HEK293 (cell line): Measurements from ENCODE around the gene EML6.

Source experiments
- CTCF ChIA-PET: fragments of 350-600 bp; formaldehyde crosslinking; extraction: SDS; loops from one replicate; lab custom pipeline; 2021; ENCODE audit warnings: antibody characterized with exemption; lab: Yijun Ruan, JAX
- POLR2A ChIA-PET: fragments of 300-600 bp; formaldehyde crosslinking; extraction: SDS; loops from one replicate; lab custom pipeline; 2020; ENCODE audit warnings: antibody characterized with exemption, inconsistent platforms; lab: Yijun Ruan, JAX
- H3K27ac ChIP-seq: fragments of 200-500 bp; sonication (Bioruptor generic); 2 replicates; pipeline ENCODE4 v1.5.1; 2014; ENCODE audit warnings: low read depth, low read length, control low read depth, inconsistent platforms; ENCODE audit errors: extremely low read depth
- H3K36me3 ChIP-seq, 2 experiments: fragments of 200-500 bp in 1 of 2; sonication (Bioruptor generic) in 1 of 2; 1 replicate in 1 of 2; 2 replicates in 1 of 2; pipeline ENCODE4 v1.5.1; 2014 to 2017; ENCODE audit warnings: inconsistent platforms in 2 of 2, low read length in 2 of 2; ENCODE audit not compliant: control insufficient read depth in 2 of 2, insufficient read depth in 1 of 2
- H3K4me1 ChIP-seq: fragments of 200-500 bp; sonication (Bioruptor generic); 2 replicates; pipeline ENCODE4 v1.5.1; 2014; ENCODE audit warnings: mild to moderate bottlenecking, low read length, inconsistent platforms; ENCODE audit not compliant: control insufficient read depth, insufficient read depth
- H3K4me3 ChIP-seq: 2 replicates; pipeline ENCODE4 v1.5.1; 2011; ENCODE audit warnings: low read depth, mild to moderate bottlenecking, control low read depth, low read length, moderate library complexity
- H3K9me3 ChIP-seq: fragments of 200-500 bp; sonication (Bioruptor generic); 2 replicates; pipeline ENCODE4 v1.5.1; 2014; ENCODE audit warnings: low read depth, low read length, inconsistent platforms; ENCODE audit not compliant: control insufficient read depth, insufficient read depth
- BCL6B ChIP-seq: fragments of 450-650 bp; formaldehyde crosslinking; IDR thresholded peaks from 2 replicates; pipeline ENCODE4 v1.5.1; 2017; ENCODE audit warnings: missing biosample characterization, missing genetic modification characterization
- GLI2 ChIP-seq: fragments of 450-650 bp; formaldehyde crosslinking; IDR thresholded peaks from 2 replicates; pipeline ENCODE4; 2017; ENCODE audit warnings: missing biosample characterization, missing genetic modification characterization, low read depth, borderline replicate concordance
- GLIS2 ChIP-seq: fragments of 450-650 bp; formaldehyde crosslinking; IDR thresholded peaks from 2 replicates; pipeline ENCODE4 v1.5.1; 2016; ENCODE audit warnings: missing biosample characterization, missing genetic modification characterization
- KLF10 ChIP-seq: fragments of 450-650 bp; IDR thresholded peaks from 2 replicates; pipeline ENCODE4 v1.5.1; 2018; ENCODE audit warnings: missing biosample characterization, mild to moderate bottlenecking, missing genetic modification characterization
- KLF17 ChIP-seq: fragments of 450-650 bp; formaldehyde crosslinking; IDR thresholded peaks from 2 replicates; pipeline ENCODE4 v1.5.1; 2016; ENCODE audit warnings: missing biosample characterization, missing genetic modification characterization
- KLF9 ChIP-seq: fragments of 450-650 bp; formaldehyde crosslinking; IDR thresholded peaks from 2 replicates; pipeline ENCODE4 v1.5.1; 2016; ENCODE audit warnings: missing biosample characterization, missing genetic modification characterization, low read depth
- REST ChIP-seq: fragments of 450-650 bp; formaldehyde crosslinking; IDR thresholded peaks from 2 replicates; pipeline ENCODE4 v1.5.1; 2016; ENCODE audit warnings: missing biosample characterization, missing genetic modification characterization
- ZBTB48 ChIP-seq: fragments of 450-650 bp; formaldehyde crosslinking; IDR thresholded peaks from 2 replicates; pipeline ENCODE4 v1.5.1; 2016; ENCODE audit warnings: missing biosample characterization, missing genetic modification characterization
- ZNF155 ChIP-seq: fragments of 450-650 bp; formaldehyde crosslinking; IDR thresholded peaks from 2 replicates; pipeline ENCODE4 v1.5.1; 2016; ENCODE audit warnings: missing biosample characterization, missing genetic modification characterization
- ZNF202 ChIP-seq: fragments of 450-650 bp; formaldehyde crosslinking; IDR thresholded peaks from 2 replicates; pipeline ENCODE4 v1.5.1; 2016; ENCODE audit warnings: missing biosample characterization, missing genetic modification characterization, borderline replicate concordance
- ZNF221 ChIP-seq: fragments of 450-650 bp; formaldehyde crosslinking; IDR thresholded peaks from 2 replicates; pipeline ENCODE4 v1.5.1; 2017; ENCODE audit warnings: missing biosample characterization, missing genetic modification characterization, borderline replicate concordance
- ZNF23 ChIP-seq: fragments of 450-650 bp; formaldehyde crosslinking; IDR thresholded peaks from 2 replicates; pipeline ENCODE4 v1.5.1; 2016; ENCODE audit warnings: missing biosample characterization, missing genetic modification characterization, borderline replicate concordance
- ZNF280C ChIP-seq: fragments of 450-650 bp; formaldehyde crosslinking; IDR thresholded peaks from 2 replicates; pipeline ENCODE4 v1.5.1; 2016; ENCODE audit warnings: missing biosample characterization, missing genetic modification characterization
- ZNF280D ChIP-seq: fragments of 450-650 bp; formaldehyde crosslinking; IDR thresholded peaks from 2 replicates; pipeline ENCODE4 v1.5.1; 2016; ENCODE audit warnings: missing biosample characterization, missing genetic modification characterization
- ZNF518A ChIP-seq: fragments of 450-650 bp; formaldehyde crosslinking; conservative IDR thresholded peaks from 2 replicates; pipeline ENCODE4 v1.5.1; 2016; ENCODE audit warnings: low read depth, missing biosample characterization, missing genetic modification characterization
- ZNF530 ChIP-seq: fragments of 450-650 bp; formaldehyde crosslinking; IDR thresholded peaks from 2 replicates; pipeline ENCODE4 v1.5.1; 2016; ENCODE audit warnings: low read depth, missing biosample characterization, missing genetic modification characterization
- ZNF544 ChIP-seq: fragments of 450-650 bp; formaldehyde crosslinking; IDR thresholded peaks from 2 replicates; pipeline ENCODE4 v1.5.0; 2017; ENCODE audit warnings: missing biosample characterization, missing genetic modification characterization
- ZNF624 ChIP-seq: fragments of 450-650 bp; formaldehyde crosslinking; IDR thresholded peaks from 2 replicates; pipeline ENCODE4 v1.5.1; 2017; ENCODE audit warnings: missing biosample characterization, missing genetic modification characterization
- ZNF792 ChIP-seq: fragments of 450-650 bp; formaldehyde crosslinking; IDR thresholded peaks from 2 replicates; pipeline ENCODE4 v1.5.1; 2016; ENCODE audit warnings: missing biosample characterization, missing genetic modification characterization
- ZNF843 ChIP-seq: fragments of 450-650 bp; formaldehyde crosslinking; IDR thresholded peaks from 2 replicates; pipeline ENCODE4 v1.5.1; 2016; ENCODE audit warnings: missing biosample characterization, missing genetic modification characterization

EML6 gene

GRCh38 chr2:54931473-54931872, 208.0 kb downstream of the EML6 start (continued):
- TF ChIP-seq GLI2 (tag by site-specific recombination) = no peak

- CTCF ChIA-PET = no interaction called here
- no peak overlapping the region for H3K4me3 ChIP-seq
- no peak overlapping the region for H3K27ac ChIP-seq
- no peak for TF ChIP-seq ZNF544 (tag by site-specific recombination)
- TF ChIP-seq ZNF843 (tag by site-specific recombination) = no peak
- TF ChIP-seq KLF9 (tag by site-specific recombination) = no peak
- TF ChIP-seq GLI2 (tag by site-specific recombination) = no peak
- TF ChIP-seq ZNF280C (tag by site-specific recombination) = no peak
- TF ChIP-seq KLF10 = no peak
- no peak for TF ChIP-seq ZNF530 (tag by site-specific recombination)
- TF ChIP-seq ZNF202 (tag by site-specific recombination) = no peak
- no peak for TF ChIP-seq GLIS2 (tag by site-specific recombination)
- no peak for TF ChIP-seq ZNF155
- no peak for TF ChIP-seq KLF17 (tag by site-specific recombination)
- TF ChIP-seq ZNF221 (tag by site-specific recombination) = no peak
- TF ChIP-seq ZNF280D (tag by site-specific recombination) = no peak
- no peak for TF ChIP-seq BCL6B (tag by site-specific recombination)
- no peak for TF ChIP-seq ZNF23 (tag by site-specific recombination)
- no peak for TF ChIP-seq ZNF792 (tag by site-specific recombination)
- TF ChIP-seq ZNF624 (tag by site-specific recombination) = no peak
- no peak for TF ChIP-seq REST (tag by site-specific recombination)
- no peak for TF ChIP-seq ZNF518A (tag by site-specific recombination)
- no peak for TF ChIP-seq ZBTB48 (tag by site-specific recombination)
- no peaks in the 10 kb centered on the region for H3K36me3 ChIP-seq
- H3K4me1 ChIP-seq = no peaks in the 10 kb centered on the region
- no peaks in the 10 kb centered on the region for H3K9me3 ChIP-seq
- POLR2A ChIA-PET = no interaction called here
These were observed 211.9 kb downstream of the EML6 start for GRCh38 chr2:54935389-54935788.
